Measurements from ENCODE around the gene OR10W1. TPM values are rescaled to one million over a fixed set of nuclear protein-coding genes. Genes with fewer than 3 reads are reported as not detected.

OR10W1 gene
- total RNA-seq, 2 experiments from 2014 or later: not detected

DNA sequence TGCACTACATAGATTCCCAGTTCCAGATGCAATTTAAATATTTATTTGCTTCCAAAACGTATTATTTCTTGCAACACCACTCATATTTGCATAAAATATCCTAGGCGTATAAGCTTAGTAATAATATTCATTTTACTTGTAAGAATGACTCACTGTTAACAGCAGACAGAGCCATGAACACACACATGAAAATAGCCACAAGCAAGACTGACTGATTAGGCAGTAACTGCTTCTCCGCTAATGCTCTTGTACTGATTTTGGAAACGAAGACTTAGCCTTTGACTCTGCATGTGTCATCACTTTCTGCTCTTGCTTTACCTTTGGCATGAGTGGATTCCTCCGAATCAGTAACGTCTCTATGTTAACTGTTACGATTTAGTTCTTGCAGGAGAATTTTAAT lies 45.3 kb downstream of the OR10W1 start:
- Mint-ChIP-seq H3K36me3 (no peaks in the 10 kb centered on the region), H3K27ac (no peak overlapping the region), H3K9me3 (no peaks in the 10 kb centered on the region), H3K4me3 (no peak overlapping the region), H3K4me1 (ENCODE audit: low read depth) (no peaks in the 10 kb centered on the region), H3K27me3 (no peaks in the 10 kb centered on the region)
- DNase-seq: no peak
- POLR2A ChIA-PET: no interaction called here
- CTCF ChIA-PET: no interaction called here
- intact Hi-C loops (cut with micrococcal nuclease): no loop called here

Other genes with a start within 250 kb of the OR10W1 start
- gene OR9Q1, start 244.4 kb downstream of the OR10W1 start, total RNA-seq: not detected
- not detected for gene OR6Q1, start 237.3 kb downstream of the OR10W1 start, total RNA-seq
- gene OR9I1, start 142.7 kb downstream of the OR10W1 start, total RNA-seq: not detected
- not detected for gene OR9Q2, start 79.2 kb downstream of the OR10W1 start, total RNA-seq
- not detected for gene OR1S2, start 64.1 kb downstream of the OR10W1 start, total RNA-seq
- gene OR1S1, start 55.5 kb downstream of the OR10W1 start, total RNA-seq: not detected
- gene OR10Q1, start 39.3 kb downstream of the OR10W1 start, total RNA-seq: not detected
- gene OR5B17, start 90.8 kb upstream of the OR10W1 start, total RNA-seq: not detected
- not detected for gene OR5B3, start 138.6 kb upstream of the OR10W1 start, total RNA-seq
- gene OR5B2, start 159.9 kb upstream of the OR10W1 start, total RNA-seq: not detected
- not detected for gene OR5B12, start 174.0 kb upstream of the OR10W1 start, total RNA-seq
- not detected for gene OR5B21, start 239.8 kb upstream of the OR10W1 start, total RNA-seq